ENCODE results near the gene RAB4A.

RAB4A gene

DNA sequence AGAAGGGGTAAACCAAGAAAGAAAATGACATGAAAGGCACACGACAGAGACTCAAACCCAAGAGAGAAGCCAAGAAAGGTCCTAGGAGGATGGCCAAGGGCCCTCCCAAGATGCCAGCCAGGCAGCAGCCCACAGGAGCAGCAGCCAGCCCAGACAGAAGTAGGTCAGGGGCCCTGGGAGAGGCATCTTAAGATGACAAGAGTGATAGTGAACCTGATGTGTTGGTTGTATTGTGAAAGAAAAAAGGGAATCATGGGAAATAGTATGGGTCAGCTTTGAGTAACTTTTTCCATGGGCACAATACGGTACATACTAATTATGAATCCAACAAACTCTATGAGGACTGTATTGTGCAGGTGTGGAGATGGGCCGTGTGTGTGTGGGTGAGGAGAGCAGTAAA, 68.6 kb downstream of the RAB4A start:
- TF ChIP-seq, protein P1, sequence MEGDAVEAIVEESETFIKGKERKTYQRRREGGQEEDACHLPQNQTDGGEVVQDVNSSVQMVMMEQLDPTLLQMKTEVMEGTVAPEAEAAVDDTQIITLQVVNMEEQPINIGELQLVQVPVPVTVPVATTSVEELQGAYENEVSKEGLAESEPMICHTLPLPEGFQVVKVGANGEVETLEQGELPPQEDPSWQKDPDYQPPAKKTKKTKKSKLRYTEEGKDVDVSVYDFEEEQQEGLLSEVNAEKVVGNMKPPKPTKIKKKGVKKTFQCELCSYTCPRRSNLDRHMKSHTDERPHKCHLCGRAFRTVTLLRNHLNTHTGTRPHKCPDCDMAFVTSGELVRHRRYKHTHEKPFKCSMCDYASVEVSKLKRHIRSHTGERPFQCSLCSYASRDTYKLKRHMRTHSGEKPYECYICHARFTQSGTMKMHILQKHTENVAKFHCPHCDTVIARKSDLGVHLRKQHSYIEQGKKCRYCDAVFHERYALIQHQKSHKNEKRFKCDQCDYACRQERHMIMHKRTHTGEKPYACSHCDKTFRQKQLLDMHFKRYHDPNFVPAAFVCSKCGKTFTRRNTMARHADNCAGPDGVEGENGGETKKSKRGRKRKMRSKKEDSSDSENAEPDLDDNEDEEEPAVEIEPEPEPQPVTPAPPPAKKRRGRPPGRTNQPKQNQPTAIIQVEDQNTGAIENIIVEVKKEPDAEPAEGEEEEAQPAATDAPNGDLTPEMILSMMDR (IDR thresholded peaks at IDR 0.05; ENCODE audit: extremely low read depth, missing control alignments), result no peak
- no peak for DNase-seq (ENCODE audit: low spot score)

DNA sequence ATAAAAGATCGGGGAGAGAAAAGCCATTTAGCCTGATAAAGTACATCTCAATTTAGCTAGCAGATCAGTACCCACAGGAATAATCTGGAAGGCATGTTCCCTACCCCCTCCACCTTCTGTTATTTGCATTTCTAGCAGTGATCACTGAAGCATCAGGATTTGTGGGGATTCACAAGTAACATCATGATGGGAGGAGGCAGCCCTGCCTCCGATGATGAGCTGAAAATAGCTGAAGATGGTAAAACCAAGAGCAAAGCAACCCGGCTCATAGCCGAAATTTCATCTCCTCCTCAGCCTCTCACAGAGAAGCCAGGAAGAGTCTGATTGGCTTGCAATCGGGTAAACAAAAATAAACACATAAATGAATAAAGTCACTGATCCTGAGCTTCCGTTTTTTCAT, 69.6 kb downstream of the RAB4A start:
- TF ChIP-seq, protein P1 (IDR thresholded peaks at IDR 0.05; ENCODE audit: extremely low read depth, missing control alignments), result no peak
- DNase-seq (ENCODE audit: low spot score), result no peak

DNA sequence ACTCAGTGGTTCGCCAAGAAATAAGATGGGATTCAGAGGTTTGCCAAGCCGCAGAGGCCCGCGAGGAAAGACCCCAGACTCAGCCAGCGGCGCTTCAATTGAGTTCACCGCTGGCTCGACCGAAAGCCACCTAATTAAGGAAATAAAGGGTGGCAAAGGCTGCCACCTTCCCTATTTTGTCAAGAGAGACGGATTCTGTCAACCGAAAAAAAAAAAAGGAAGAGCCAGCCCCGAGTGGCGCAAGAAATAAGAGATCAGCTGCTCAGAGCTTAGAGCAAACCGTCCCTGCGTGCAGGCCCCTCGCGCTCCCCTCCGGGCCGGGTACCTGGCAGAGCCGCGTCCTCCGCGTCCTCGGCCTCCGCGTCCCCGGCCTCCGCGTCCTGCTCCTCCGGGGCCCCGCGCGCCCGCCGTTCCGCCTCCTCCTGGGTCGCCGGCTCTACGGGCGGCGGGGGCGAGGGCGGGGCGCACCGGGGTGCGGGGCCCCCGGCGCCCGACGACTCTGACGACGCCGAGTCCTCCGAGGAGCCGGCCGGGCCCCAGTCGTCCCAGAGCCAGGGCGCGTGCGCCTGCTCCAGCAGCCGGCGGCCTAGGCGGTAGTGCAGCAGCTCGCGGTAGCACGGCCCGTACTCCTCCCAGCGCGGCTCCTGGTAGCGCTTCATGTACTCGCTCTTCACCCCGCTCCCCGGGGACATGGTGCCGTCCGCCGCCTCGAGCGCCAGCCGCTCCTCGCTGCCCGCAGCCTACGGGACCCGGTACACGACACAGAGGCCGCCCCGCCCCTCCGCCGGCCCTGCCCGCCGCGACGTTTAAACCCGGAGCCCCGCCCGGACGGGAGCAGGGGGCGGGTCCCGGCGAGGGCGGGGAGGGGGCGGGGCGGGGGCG, 71.1 kb downstream of the RAB4A start:
- DNase-seq (ENCODE audit: low spot score), result peak; percentile 95
- TF ChIP-seq, protein P1 (IDR thresholded peaks at IDR 0.05; ENCODE audit: extremely low read depth, missing control alignments), result no peak

DNA sequence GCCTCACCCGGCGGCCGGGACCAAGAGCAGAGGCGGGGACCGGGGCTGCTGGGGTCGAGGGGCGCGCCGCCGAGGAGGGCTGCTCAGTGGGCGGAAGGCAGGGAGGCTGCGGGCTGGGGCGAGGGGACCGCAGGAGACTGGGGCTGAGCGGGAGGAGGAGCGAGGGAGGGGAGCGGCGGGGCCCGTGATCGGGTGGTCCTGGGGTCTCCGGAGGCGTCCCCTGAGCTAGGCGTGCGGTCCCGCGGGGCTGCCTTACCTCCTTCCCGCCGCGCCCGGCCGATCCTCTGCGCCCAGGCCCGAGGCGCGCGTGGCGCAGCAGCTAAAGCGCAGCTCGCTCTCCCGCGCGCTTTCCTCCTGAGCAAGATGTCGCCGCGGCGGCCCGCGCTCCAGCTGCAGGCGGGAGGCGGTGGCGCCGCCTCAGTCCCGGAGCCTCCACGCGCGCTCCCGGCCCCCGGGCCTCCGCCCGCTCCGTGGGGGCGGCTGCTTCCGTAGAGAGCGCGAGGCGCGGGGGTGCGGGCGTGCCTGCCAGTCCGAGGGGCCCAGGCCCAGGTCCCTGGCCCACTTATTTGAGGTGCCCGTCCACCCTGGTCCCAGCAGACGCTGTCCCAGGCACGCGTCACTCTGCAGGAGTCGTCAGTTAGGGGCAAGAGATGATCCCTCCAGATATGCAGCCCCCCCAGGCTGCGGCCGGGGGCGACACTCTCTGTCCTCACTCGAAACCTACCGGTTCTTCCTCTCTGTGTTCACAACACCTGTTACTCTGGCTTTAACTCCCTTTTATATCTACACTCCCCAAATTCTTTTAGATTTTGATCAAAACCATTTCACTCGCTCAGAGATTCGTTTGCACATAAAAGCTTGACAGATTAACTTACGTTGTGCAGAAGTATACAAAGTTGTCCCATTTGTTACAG, 72.0 kb downstream of the RAB4A start, which contains the start of gene CCSAP:
TSS of gene CCSAP (minus strand) at position 392 of the 914 bp plus-strand sequence. CDS start 582 bp downstream, outside the sequence.
- peak; percentile 75 for DNase-seq (ENCODE audit: low spot score)
- TF ChIP-seq, protein P1 (IDR thresholded peaks at IDR 0.05; ENCODE audit: extremely low read depth, missing control alignments), result no peak

DNA sequence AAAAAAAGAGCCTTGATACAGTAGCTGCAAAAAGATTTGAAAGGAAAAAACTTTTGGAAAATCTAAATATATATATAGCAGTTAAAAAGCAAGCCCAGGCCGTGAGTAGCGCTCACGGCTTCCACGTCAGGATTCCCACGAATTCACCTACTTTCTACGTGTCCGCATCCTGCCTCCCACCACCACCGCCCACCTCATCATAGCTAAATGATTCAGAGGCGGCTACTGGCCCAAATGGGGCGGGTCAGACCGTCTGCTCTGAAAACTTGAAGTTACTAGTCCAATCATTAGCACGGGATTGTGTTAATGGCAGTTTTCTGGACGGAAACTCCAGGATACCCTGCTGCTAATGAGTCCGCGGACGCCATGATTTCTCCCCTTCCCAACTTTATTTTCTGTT, 73.2 kb downstream of the RAB4A start:
- TF ChIP-seq, protein P1 (IDR thresholded peaks at IDR 0.05; ENCODE audit: extremely low read depth, missing control alignments), result no peak
- no peak for DNase-seq (ENCODE audit: low spot score)

DNA sequence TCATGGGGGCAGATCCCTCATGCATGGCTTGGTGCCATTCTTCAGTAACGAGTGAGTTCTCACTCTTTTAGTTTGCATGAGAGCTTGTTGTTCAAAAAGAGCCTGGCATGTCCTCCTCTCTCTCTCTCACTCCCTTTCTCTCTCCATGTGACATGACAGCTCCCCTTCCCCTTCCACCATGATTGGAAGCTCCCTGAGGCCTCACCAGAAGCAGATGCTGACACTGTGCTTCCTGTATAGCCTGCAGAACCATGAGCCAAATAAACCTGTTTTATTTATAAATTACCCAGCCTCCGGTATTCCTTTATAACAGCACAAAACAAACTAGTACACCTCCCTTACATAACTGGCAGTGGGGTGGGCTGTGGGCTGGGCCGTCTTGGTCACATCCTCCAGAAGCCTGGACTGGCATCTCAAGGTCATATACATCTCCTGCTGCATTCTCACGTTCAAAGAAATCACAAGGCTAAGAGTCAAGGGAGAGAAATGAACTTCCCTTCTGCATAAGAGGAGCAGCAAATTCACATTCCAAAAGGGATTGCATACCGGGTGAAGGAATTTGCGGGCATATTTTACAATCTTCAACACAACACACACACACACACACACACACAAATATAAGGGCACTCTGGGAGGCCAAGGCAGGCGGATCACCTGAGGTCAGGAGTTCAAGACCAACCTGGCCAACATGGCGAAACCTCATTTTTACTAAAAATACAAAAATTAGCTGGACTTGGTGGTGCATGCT, 74.2 kb downstream of the RAB4A start:
- DNase-seq (ENCODE audit: low spot score), result no peak
- TF ChIP-seq, protein P1 (IDR thresholded peaks at IDR 0.05; ENCODE audit: extremely low read depth, missing control alignments), result no peak

Measured in GM20000 (cell line).